Activated naive CD8-positive, alpha-beta T cell treated with anti-CD3 and anti-CD28 coated beads, Interleukin-2, amount 50 U/mL, for 24 hours (primary cell): ENCODE measurements around the gene CHST11.

Experiments
- ATAC-seq: fragments of 150-1000 bp; cut with Tn5 transposase; one replicate; pipeline ENCODE4 v1.10.0; 2021
- DNase-seq: peaks from one replicate; pipeline ENCODE4 v3.0.0; 2021
- H3K27ac Mint-ChIP-seq: one replicate; pipeline ENCODE4 v1.8.0; 2021; ENCODE audit warnings: mild to moderate bottlenecking, mixed read lengths
- H3K27me3 Mint-ChIP-seq: one replicate; pipeline ENCODE4 v1.8.0; 2021; ENCODE audit warnings: mixed read lengths
- H3K36me3 Mint-ChIP-seq: one replicate; pipeline ENCODE4 v1.8.0; 2021; ENCODE audit warnings: low read depth, mixed read lengths
- H3K4me1 Mint-ChIP-seq: one replicate; pipeline ENCODE4 v1.8.0; 2021; ENCODE audit warnings: mixed read lengths
- H3K4me3 Mint-ChIP-seq: one replicate; pipeline ENCODE4 v1.8.0; 2021; ENCODE audit warnings: mild to moderate bottlenecking, moderate library complexity, mixed read lengths
- H3K9me3 Mint-ChIP-seq: one replicate; pipeline ENCODE4 v1.8.0; 2021; ENCODE audit warnings: mixed read lengths

CHST11 gene

GRCh38 chr12:104456417-104456949 is at the start of gene CHST11:
TSS of gene CHST11 (plus strand) at chr12:104456948.
- Mint-ChIP-seq H3K27me3 (peaks cover 4% of the 10 kb centered on the region), H3K36me3 (peaks cover 1% of the 10 kb centered on the region), H3K27ac (peak within 1 kb of the TSS; percentile 92), H3K9me3 (no peaks in the 10 kb centered on the region), H3K4me3 (peak within 1 kb of the TSS; percentile 95), H3K4me1 (peaks cover 43% of the 10 kb centered on the region)
- DNase-seq (peak; percentile 82), ATAC-seq (peak; percentile 86)

GRCh38 chr12:104407438-104407837 is 49.3 kb upstream of the CHST11 start:
- no peak overlapping the region for H3K4me3 Mint-ChIP-seq
- H3K27me3 Mint-ChIP-seq, result peaks cover 2% of the 10 kb centered on the region
- H3K27ac Mint-ChIP-seq, result no peak overlapping the region
- no peaks in the 10 kb centered on the region for H3K36me3 Mint-ChIP-seq
- DNase-seq (no peak), ATAC-seq (no peak)
- no peaks in the 10 kb centered on the region for H3K9me3 Mint-ChIP-seq
- peaks cover 9% of the 10 kb centered on the region for H3K4me1 Mint-ChIP-seq

- Mint-ChIP-seq H3K4me3 (no peak overlapping the region), H3K4me1 (peaks cover 14% of the 10 kb centered on the region), H3K27me3 (peaks cover 2% of the 10 kb centered on the region), H3K36me3 (no peaks in the 10 kb centered on the region), H3K27ac (no peak overlapping the region), H3K9me3 (no peaks in the 10 kb centered on the region)
- DNase-seq (no peak), ATAC-seq (no peak)
Observed at GRCh38 chr12:104407922-104408321, 48.8 kb upstream of the CHST11 start.

GRCh38 chr12:104410326-104410725 is 46.4 kb upstream of the CHST11 start:
- DNase-seq (no peak), ATAC-seq (no peak)
- Mint-ChIP-seq H3K9me3 (no peaks in the 10 kb centered on the region), H3K4me1 (peaks cover 14% of the 10 kb centered on the region), H3K27me3 (peaks cover 2% of the 10 kb centered on the region), H3K36me3 (no peaks in the 10 kb centered on the region), H3K4me3 (no peak overlapping the region), H3K27ac (no peak overlapping the region)

- no peak overlapping the region for H3K27ac Mint-ChIP-seq
- ATAC-seq (no peak), DNase-seq (no peak)
- H3K4me1 Mint-ChIP-seq, result peaks cover 14% of the 10 kb centered on the region
- H3K4me3 Mint-ChIP-seq, result no peak overlapping the region
- no peaks in the 10 kb centered on the region for H3K9me3 Mint-ChIP-seq
- H3K27me3 Mint-ChIP-seq, result no peaks in the 10 kb centered on the region
- no peaks in the 10 kb centered on the region for H3K36me3 Mint-ChIP-seq
Observed at GRCh38 chr12:104410786-104411185, 46.0 kb upstream of the CHST11 start.

- Mint-ChIP-seq H3K27ac (no peak overlapping the region), H3K27me3 (no peaks in the 10 kb centered on the region), H3K36me3 (no peaks in the 10 kb centered on the region), H3K4me1 (peaks cover 14% of the 10 kb centered on the region), H3K9me3 (no peaks in the 10 kb centered on the region), H3K4me3 (no peak overlapping the region)
- peak; percentile 49 for ATAC-seq
- no peak for DNase-seq
Observed at GRCh38 chr12:104411826-104412641, 44.7 kb upstream of the CHST11 start.

GRCh38 chr12:104412681-104413080 is 44.1 kb upstream of the CHST11 start:
- Mint-ChIP-seq H3K27me3 (no peaks in the 10 kb centered on the region), H3K9me3 (no peaks in the 10 kb centered on the region), H3K4me1 (peaks cover 14% of the 10 kb centered on the region), H3K27ac (peak overlapping the region; percentile 29), H3K36me3 (no peaks in the 10 kb centered on the region), H3K4me3 (no peak overlapping the region)
- ATAC-seq (peak; percentile 20), DNase-seq (no peak)

- no peaks in the 10 kb centered on the region for H3K27me3 Mint-ChIP-seq
- no peak for DNase-seq
- no peaks in the 10 kb centered on the region for H3K9me3 Mint-ChIP-seq
- H3K27ac Mint-ChIP-seq, result no peak overlapping the region
- no peak for ATAC-seq
- peaks cover 14% of the 10 kb centered on the region for H3K4me1 Mint-ChIP-seq
- no peak overlapping the region for H3K4me3 Mint-ChIP-seq
- no peaks in the 10 kb centered on the region for H3K36me3 Mint-ChIP-seq
Observed at GRCh38 chr12:104413330-104413729, 43.4 kb upstream of the CHST11 start.

GRCh38 chr12:104414581-104415341 is 42.0 kb upstream of the CHST11 start:
- H3K27me3 Mint-ChIP-seq, result no peaks in the 10 kb centered on the region
- no peak overlapping the region for H3K27ac Mint-ChIP-seq
- H3K4me3 Mint-ChIP-seq, result no peak overlapping the region
- H3K4me1 Mint-ChIP-seq, result peaks cover 14% of the 10 kb centered on the region
- H3K36me3 Mint-ChIP-seq, result no peaks in the 10 kb centered on the region
- ATAC-seq (no peak), DNase-seq (no peak)
- H3K9me3 Mint-ChIP-seq, result no peaks in the 10 kb centered on the region

GRCh38 chr12:104415342-104415980 is 41.3 kb upstream of the CHST11 start:
- no peaks in the 10 kb centered on the region for H3K27me3 Mint-ChIP-seq
- no peak overlapping the region for H3K27ac Mint-ChIP-seq
- peaks cover 14% of the 10 kb centered on the region for H3K4me1 Mint-ChIP-seq
- H3K9me3 Mint-ChIP-seq, result no peaks in the 10 kb centered on the region
- no peak overlapping the region for H3K4me3 Mint-ChIP-seq
- ATAC-seq (no peak), DNase-seq (no peak)
- H3K36me3 Mint-ChIP-seq, result no peaks in the 10 kb centered on the region

GRCh38 chr12:104416136-104416535 is 40.6 kb upstream of the CHST11 start:
- no peak for DNase-seq
- no peaks in the 10 kb centered on the region for H3K36me3 Mint-ChIP-seq
- ATAC-seq, result no peak
- H3K9me3 Mint-ChIP-seq, result no peaks in the 10 kb centered on the region
- H3K27me3 Mint-ChIP-seq, result no peaks in the 10 kb centered on the region
- peaks cover 18% of the 10 kb centered on the region for H3K4me1 Mint-ChIP-seq
- no peak overlapping the region for H3K27ac Mint-ChIP-seq
- no peak overlapping the region for H3K4me3 Mint-ChIP-seq

GRCh38 chr12:104416585-104416984 is 40.2 kb upstream of the CHST11 start:
- no peaks in the 10 kb centered on the region for H3K27me3 Mint-ChIP-seq
- H3K9me3 Mint-ChIP-seq, result no peaks in the 10 kb centered on the region
- DNase-seq, result no peak
- no peak overlapping the region for H3K4me3 Mint-ChIP-seq
- peaks cover 20% of the 10 kb centered on the region for H3K4me1 Mint-ChIP-seq
- no peak for ATAC-seq
- no peak overlapping the region for H3K27ac Mint-ChIP-seq
- no peaks in the 10 kb centered on the region for H3K36me3 Mint-ChIP-seq

GRCh38 chr12:104419717-104420116 is 37.0 kb upstream of the CHST11 start:
- Mint-ChIP-seq H3K9me3 (peaks cover 6% of the 10 kb centered on the region), H3K27me3 (no peaks in the 10 kb centered on the region), H3K27ac (no peak overlapping the region), H3K4me1 (peaks cover 19% of the 10 kb centered on the region), H3K36me3 (peaks cover 3% of the 10 kb centered on the region), H3K4me3 (no peak overlapping the region)
- DNase-seq (no peak), ATAC-seq (no peak)

GRCh38 chr12:104420868-104421267 is 35.9 kb upstream of the CHST11 start:
- Mint-ChIP-seq H3K4me1 (peaks cover 22% of the 10 kb centered on the region), H3K27me3 (no peaks in the 10 kb centered on the region), H3K27ac (peak overlapping the region; percentile 27), H3K36me3 (peaks cover 3% of the 10 kb centered on the region), H3K4me3 (no peak overlapping the region), H3K9me3 (peaks cover 6% of the 10 kb centered on the region)
- peak; percentile 76 for ATAC-seq
- DNase-seq, result no peak
